Measurements from ENCODE around the gene LRIG2. TPM values are rescaled to one million over a fixed set of nuclear protein-coding genes. Genes with fewer than 3 reads are reported as not detected.
"Not testable (repeated sequence)": the region's sequence is repeated elsewhere in the genome, so short reads cannot be mapped to it uniquely, and the experiment has no call there.

The LRIG2 gene, protein sequence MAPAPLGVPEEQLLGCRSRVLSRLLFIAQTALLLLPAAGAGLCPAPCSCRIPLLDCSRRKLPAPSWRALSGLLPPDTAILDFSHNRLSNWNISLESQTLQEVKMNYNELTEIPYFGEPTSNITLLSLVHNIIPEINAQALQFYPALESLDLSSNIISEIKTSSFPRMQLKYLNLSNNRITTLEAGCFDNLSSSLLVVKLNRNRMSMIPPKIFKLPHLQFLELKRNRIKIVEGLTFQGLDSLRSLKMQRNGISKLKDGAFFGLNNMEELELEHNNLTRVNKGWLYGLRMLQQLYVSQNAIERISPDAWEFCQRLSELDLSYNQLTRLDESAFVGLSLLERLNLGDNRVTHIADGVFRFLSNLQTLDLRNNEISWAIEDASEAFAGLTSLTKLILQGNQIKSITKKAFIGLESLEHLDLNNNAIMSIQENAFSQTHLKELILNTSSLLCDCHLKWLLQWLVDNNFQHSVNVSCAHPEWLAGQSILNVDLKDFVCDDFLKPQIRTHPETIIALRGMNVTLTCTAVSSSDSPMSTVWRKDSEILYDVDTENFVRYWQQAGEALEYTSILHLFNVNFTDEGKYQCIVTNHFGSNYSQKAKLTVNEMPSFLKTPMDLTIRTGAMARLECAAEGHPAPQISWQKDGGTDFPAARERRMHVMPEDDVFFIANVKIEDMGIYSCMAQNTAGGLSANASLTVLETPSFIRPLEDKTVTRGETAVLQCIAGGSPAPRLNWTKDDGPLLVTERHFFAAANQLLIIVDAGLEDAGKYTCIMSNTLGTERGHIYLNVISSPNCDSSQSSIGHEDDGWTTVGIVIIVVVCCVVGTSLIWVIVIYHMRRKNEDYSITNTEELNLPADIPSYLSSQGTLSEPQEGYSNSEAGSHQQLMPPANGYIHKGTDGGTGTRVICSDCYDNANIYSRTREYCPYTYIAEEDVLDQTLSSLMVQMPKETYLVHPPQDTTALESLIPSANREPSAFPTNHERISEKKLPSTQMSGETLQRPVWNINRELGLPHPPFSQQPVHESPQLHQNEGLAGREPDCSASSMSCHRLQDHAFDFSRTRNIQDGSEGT
- 1 to 10 TPM; 2.6 to 3.5 TPM for polyA plus RNA-seq

DNA sequence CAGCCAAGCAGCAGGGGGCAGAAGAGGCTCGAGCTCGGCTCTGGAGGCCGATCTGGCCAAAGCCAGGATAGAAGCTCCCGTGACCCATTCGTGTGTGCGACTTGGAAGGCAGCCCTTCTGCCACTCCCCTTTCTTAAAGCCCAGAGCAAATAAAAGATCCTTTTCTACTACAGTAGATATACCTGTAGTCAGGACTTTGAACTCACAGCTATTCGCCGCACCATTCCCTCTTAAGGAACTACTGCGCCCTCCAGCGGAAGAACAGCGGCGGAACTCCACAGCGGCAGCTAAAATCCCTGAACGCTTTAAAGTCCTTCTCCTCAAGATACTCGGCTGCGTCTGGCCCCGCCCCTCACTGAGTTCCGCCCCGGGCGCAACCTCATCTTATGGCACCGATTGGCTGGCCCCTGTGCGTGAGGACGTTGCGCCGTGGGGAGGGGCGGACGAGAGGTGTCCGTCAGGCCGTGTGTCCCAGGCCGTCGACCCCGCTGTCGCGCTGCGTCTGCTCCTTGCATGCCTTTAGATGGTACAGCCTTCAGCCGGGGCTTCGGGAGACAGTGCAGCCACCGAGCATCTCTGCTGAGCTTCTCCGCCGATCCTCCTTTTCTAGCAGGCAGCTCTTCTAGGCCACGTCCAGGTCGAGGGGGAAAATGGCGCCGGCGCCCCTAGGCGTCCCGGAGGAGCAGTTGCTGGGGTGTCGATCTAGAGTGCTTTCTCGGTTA lies at the start of gene LRIG2:
TSS of gene LRIG2 (plus strand) at position 442 of the 722 bp plus-strand sequence. CDS start at position 651, 209 bp downstream.
- 0% methylated on average over 49 of the region's 49 CpGs for WGBS, 2 donors

DNA sequence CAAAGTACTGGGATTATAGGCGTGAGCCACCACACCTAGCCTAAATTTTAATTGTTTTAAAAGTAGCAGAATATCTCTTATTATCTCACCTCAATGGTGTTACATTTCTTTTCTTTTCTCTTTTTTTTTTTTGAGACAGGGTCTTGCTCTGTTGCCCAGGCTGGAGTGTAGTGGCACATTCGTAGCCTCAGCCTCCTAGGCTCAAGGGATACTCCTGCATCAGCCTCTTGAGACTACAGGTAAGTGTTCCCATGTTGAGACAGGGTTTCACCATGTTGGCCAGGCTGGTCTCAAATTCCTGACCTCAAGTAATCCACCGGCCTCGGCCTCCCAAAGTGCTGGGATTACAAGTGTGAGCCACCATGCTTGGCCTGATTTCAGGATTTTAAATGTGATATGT lies 49.7 kb upstream of the LRIG2 start:
- not testable (repeated sequence) for H3K27ac ChIP-seq (ENCODE audit: low read depth in 2 of 2, low read length in 1 of 2); H3K4me1 ChIP-seq (ENCODE audit: control insufficient read depth in 2 of 2, insufficient read depth in 2 of 2, low read length in 1 of 2); H3K4me3 ChIP-seq (ENCODE audit: low read depth in 1 of 2, low read length in 2 of 2); H3K27me3 ChIP-seq (ENCODE audit: control insufficient read depth in 1 of 2, insufficient read depth in 2 of 2, low read length in 2 of 2); H3K36me3 ChIP-seq (ENCODE audit: control insufficient read depth in 2 of 2, insufficient read depth in 2 of 2, low read length in 1 of 2); H3K9me3 ChIP-seq (ENCODE audit: control insufficient read depth in 2 of 2, insufficient read depth in 1 of 2, low read depth in 1 of 2, low read length in 1 of 2)
- WGBS, 2 donors, result 96 to 99% methylated on average over 4 of the region's 4 CpGs

More for the DNA sequence above, at the start of gene LRIG2:
- Histone ChIP-seq H3K4me1 (ENCODE audit: control insufficient read depth in 2 of 2, insufficient read depth in 2 of 2, low read length in 1 of 2) (no peaks in the 10 kb centered on the region), H3K4me3 (ENCODE audit: low read depth in 1 of 2, low read length in 2 of 2) (peak within 1 kb of the TSS; percentile 68 to 78), H3K9me3 (ENCODE audit: control insufficient read depth in 2 of 2, insufficient read depth in 1 of 2, low read depth in 1 of 2, low read length in 1 of 2) (no peaks in the 10 kb centered on the region), H3K36me3 (ENCODE audit: control insufficient read depth in 2 of 2, insufficient read depth in 2 of 2, low read length in 1 of 2) (no peaks in the 10 kb centered on the region), H3K27ac (ENCODE audit: low read depth in 2 of 2, low read length in 1 of 2) (peak within 1 kb of the TSS; percentile 87 to 98), H3K27me3 (ENCODE audit: control insufficient read depth in 1 of 2, insufficient read depth in 2 of 2, low read length in 2 of 2) (no peaks in the 10 kb centered on the region)

DNA sequence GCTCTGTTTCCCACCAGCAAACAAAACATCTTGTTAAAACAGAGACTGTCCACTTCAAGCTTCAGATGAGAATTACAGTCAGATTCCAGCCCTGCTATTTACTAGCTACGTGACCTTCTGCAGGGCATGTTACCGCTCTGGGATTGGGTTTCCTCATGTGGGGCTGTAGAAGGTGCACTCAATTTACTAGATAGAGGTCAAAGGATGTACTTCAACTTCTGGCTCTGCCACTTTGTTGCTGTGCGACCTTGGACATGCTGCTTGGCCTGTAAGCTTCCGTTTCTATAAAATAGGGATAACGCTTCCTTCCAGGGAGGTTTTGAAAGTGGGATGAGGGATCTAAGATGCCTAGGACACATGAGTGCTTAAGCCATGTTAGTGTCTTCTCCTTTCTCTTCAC lies 46.0 kb upstream of the LRIG2 start:
- Histone ChIP-seq H3K27me3 (ENCODE audit: control insufficient read depth in 1 of 2, insufficient read depth in 2 of 2, low read length in 2 of 2) (no peaks in the 10 kb centered on the region), H3K27ac (ENCODE audit: low read depth in 2 of 2, low read length in 1 of 2) (no peak overlapping the region), H3K4me1 (ENCODE audit: control insufficient read depth in 2 of 2, insufficient read depth in 2 of 2, low read length in 1 of 2) (no peaks in the 10 kb centered on the region), H3K36me3 (ENCODE audit: control insufficient read depth in 2 of 2, insufficient read depth in 2 of 2, low read length in 1 of 2) (no peaks in the 10 kb centered on the region), H3K4me3 (ENCODE audit: low read depth in 1 of 2, low read length in 2 of 2) (no peak overlapping the region), H3K9me3 (ENCODE audit: control insufficient read depth in 2 of 2, insufficient read depth in 1 of 2, low read depth in 1 of 2, low read length in 1 of 2) (no peaks in the 10 kb centered on the region)
- 77 to 78% methylated on average over 5 of the region's 5 CpGs for WGBS, 2 donors

DNA sequence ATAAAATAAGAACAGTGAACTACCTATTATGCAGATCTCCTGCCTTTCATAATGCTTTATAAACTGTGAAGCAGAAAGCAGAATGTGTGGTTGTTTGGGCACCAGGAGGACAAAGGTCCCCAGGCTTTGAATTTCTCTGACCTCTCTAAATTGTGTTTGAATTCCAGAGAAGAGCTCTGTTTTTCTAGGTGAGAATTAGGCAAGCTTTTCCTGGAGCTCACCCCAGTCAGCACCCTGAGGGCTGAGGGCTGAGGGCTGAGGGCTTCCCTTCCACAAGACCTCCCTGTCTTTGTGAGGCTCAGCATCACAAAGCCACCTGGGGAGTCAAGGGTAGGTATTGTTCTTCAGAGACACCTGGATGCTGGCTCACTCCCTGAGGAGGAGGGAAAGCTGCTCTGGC lies 45.5 kb upstream of the LRIG2 start:
- H3K4me1 ChIP-seq (ENCODE audit: control insufficient read depth in 2 of 2, insufficient read depth in 2 of 2, low read length in 1 of 2), result no peaks in the 10 kb centered on the region
- H3K27me3 ChIP-seq (ENCODE audit: control insufficient read depth in 1 of 2, insufficient read depth in 2 of 2, low read length in 2 of 2), result no peaks in the 10 kb centered on the region
- no peaks in the 10 kb centered on the region for H3K9me3 ChIP-seq (ENCODE audit: control insufficient read depth in 2 of 2, insufficient read depth in 1 of 2, low read depth in 1 of 2, low read length in 1 of 2)
- H3K27ac ChIP-seq (ENCODE audit: low read depth in 2 of 2, low read length in 1 of 2), result no peak overlapping the region
- no peak overlapping the region for H3K4me3 ChIP-seq (ENCODE audit: low read depth in 1 of 2, low read length in 2 of 2)
- H3K36me3 ChIP-seq (ENCODE audit: control insufficient read depth in 2 of 2, insufficient read depth in 2 of 2, low read length in 1 of 2), result no peaks in the 10 kb centered on the region

DNA sequence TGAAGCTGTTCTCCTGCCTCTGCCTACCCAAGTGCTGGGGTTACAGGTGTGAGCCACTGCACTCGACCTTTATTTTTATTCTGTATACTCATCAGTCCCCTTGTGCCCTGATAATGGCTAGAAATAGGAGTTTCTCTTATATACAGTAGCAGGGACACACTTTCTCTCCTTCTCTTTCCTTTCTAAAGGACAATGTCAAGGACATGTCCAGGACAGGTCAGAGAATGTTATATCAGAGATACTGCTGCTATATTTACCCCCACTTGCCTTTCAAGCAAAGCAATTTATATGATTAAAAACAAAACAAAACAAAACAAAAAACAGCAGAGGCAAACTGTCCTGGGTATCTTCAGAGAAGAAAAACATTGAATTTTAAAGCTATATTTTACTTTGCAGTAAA lies 43.2 kb upstream of the LRIG2 start:
- Histone ChIP-seq H3K27me3 (ENCODE audit: control insufficient read depth in 1 of 2, insufficient read depth in 2 of 2, low read length in 2 of 2) (no peaks in the 10 kb centered on the region), H3K36me3 (ENCODE audit: control insufficient read depth in 2 of 2, insufficient read depth in 2 of 2, low read length in 1 of 2) (no peaks in the 10 kb centered on the region), H3K27ac (ENCODE audit: low read depth in 2 of 2, low read length in 1 of 2) (no peak overlapping the region), H3K9me3 (ENCODE audit: control insufficient read depth in 2 of 2, insufficient read depth in 1 of 2, low read depth in 1 of 2, low read length in 1 of 2) (no peaks in the 10 kb centered on the region), H3K4me3 (ENCODE audit: low read depth in 1 of 2, low read length in 2 of 2) (no peak overlapping the region), H3K4me1 (ENCODE audit: control insufficient read depth in 2 of 2, insufficient read depth in 2 of 2, low read length in 1 of 2) (no peaks in the 10 kb centered on the region)
- WGBS, 2 donors, result 36 to 57% methylated on average over 1 of the region's 1 CpG

DNA sequence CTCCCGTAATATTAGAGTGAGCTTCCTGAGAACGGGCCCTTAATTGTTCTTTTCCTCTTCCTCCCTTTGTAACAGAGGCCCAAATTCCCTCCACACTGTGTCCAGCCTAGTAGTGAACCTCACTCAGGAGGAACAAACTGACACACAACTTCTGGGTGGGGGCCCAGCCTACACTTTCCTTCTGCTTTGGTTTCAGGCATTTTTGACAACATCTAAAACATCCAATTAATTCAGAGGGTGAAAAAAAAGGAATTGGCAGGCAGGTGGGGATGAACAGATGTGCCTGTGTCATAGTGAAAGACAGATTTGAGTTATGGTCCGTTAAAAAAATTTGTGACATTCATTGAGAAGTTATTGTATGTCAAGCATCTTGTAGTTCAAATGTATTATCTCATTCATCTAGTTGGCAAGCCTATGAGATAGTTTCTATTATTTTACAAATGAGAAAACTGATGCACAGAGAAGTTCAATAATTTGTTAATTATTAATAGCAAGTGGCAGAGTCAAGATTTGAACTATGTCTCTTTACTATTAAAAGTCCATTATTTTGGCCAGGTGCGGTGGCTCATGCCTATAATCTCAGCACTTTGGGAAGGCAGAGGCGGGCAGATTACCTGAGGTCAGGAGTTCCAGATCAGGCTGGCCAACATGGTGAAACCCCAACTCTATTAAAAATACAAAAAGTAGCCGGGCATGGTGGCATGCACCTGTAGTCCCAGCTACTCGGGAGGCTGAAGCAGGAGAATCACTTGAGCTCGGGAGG lies 41.6 kb upstream of the LRIG2 start:
- no peaks in the 10 kb centered on the region for H3K27me3 ChIP-seq (ENCODE audit: control insufficient read depth in 1 of 2, insufficient read depth in 2 of 2, low read length in 2 of 2)
- WGBS, 2 donors, result 76 to 84% methylated on average over 8 of the region's 8 CpGs
- no peaks in the 10 kb centered on the region for H3K9me3 ChIP-seq (ENCODE audit: control insufficient read depth in 2 of 2, insufficient read depth in 1 of 2, low read depth in 1 of 2, low read length in 1 of 2)
- no peak overlapping the region for H3K27ac ChIP-seq (ENCODE audit: low read depth in 2 of 2, low read length in 1 of 2)
- H3K4me1 ChIP-seq (ENCODE audit: control insufficient read depth in 2 of 2, insufficient read depth in 2 of 2, low read length in 1 of 2), result no peaks in the 10 kb centered on the region
- H3K36me3 ChIP-seq (ENCODE audit: control insufficient read depth in 2 of 2, insufficient read depth in 2 of 2, low read length in 1 of 2), result no peaks in the 10 kb centered on the region
- no peak overlapping the region for H3K4me3 ChIP-seq (ENCODE audit: low read depth in 1 of 2, low read length in 2 of 2)

DNA sequence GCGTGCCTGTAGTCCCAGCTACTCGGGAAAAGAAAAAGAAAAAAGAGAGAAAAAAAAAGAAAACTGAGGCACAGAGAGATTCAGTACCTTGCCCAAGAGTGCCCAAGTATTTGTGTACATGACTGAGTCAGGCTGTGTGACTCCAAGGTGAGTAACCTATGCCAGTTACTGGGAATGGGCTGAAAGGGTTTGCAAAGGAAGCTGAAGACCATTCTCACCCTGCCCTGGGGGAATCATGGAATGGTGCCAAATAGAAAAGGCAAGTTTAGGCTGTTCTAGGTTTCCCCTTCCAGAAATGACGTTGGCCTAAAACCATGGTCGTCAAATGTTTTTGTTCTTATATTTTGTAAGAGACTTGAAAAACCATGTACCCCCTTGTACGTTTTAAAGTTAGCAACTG lies 37.9 kb upstream of the LRIG2 start:
- no peaks in the 10 kb centered on the region for H3K9me3 ChIP-seq (ENCODE audit: control insufficient read depth in 2 of 2, insufficient read depth in 1 of 2, low read depth in 1 of 2, low read length in 1 of 2)

DNA sequence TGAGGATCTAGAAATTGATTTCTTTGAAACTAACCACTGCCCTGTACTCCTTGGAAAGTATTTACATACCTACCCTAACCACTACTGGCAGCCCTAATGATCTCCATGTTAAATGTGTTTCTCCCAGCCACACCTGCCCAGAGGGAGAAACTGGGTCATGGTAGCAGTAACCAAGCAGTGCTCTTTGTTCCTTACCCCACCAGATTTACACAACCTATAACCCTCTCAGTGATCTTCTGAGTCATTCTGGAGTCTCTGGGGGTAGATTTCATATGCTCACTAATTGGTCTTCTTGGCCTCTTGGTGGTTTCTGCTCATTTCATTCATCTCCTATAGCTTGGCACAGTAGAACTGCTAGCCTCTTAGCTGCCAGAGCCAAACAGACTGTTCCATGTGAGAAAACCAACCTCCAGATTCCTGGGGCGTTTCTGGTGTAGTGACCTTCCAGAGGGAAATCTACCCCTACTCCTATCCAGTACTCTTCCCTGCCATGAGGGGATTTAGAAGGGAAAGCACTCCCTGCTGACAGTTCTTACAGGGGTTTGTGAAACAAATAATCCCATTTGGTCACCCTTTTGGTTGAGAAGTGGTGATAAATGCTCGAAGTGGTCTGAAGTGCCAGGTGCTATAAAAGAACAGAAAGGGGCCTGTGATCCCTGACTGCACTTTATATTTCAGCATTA lies 36.2 kb upstream of the LRIG2 start:
- H3K27me3 ChIP-seq (ENCODE audit: control insufficient read depth in 1 of 2, insufficient read depth in 2 of 2, low read length in 2 of 2), result no peaks in the 10 kb centered on the region
- WGBS, 2 donors, result 68 to 77% methylated on average over 2 of the region's 2 CpGs
- H3K4me3 ChIP-seq (ENCODE audit: low read depth in 1 of 2, low read length in 2 of 2), result no peak overlapping the region
- H3K9me3 ChIP-seq (ENCODE audit: control insufficient read depth in 2 of 2, insufficient read depth in 1 of 2, low read depth in 1 of 2, low read length in 1 of 2), result no peaks in the 10 kb centered on the region
- no peaks in the 10 kb centered on the region for H3K4me1 ChIP-seq (ENCODE audit: control insufficient read depth in 2 of 2, insufficient read depth in 2 of 2, low read length in 1 of 2)
- no peak overlapping the region for H3K27ac ChIP-seq (ENCODE audit: low read depth in 2 of 2, low read length in 1 of 2)
- H3K36me3 ChIP-seq (ENCODE audit: control insufficient read depth in 2 of 2, insufficient read depth in 2 of 2, low read length in 1 of 2), result no peaks in the 10 kb centered on the region

More for the DNA sequence above, 37.9 kb upstream of the LRIG2 start:
- 56 to 70% methylated on average over 5 of the region's 5 CpGs for WGBS, 2 donors
- Histone ChIP-seq H3K4me1 (ENCODE audit: control insufficient read depth in 2 of 2, insufficient read depth in 2 of 2, low read length in 1 of 2) (no peaks in the 10 kb centered on the region), H3K27ac (ENCODE audit: low read depth in 2 of 2, low read length in 1 of 2) (no peak overlapping the region), H3K36me3 (ENCODE audit: control insufficient read depth in 2 of 2, insufficient read depth in 2 of 2, low read length in 1 of 2) (no peaks in the 10 kb centered on the region), H3K4me3 (ENCODE audit: low read depth in 1 of 2, low read length in 2 of 2) (no peak overlapping the region), H3K27me3 (ENCODE audit: control insufficient read depth in 1 of 2, insufficient read depth in 2 of 2, low read length in 2 of 2) (no peaks in the 10 kb centered on the region)
